NCI-H526 treated with DMSO at 0.1 percent for 48 hours (cell line): ENCODE measurements around the gene SUSD3.
"Not testable (repeated sequence)": the region's sequence is repeated elsewhere in the genome, so short reads cannot be mapped to it uniquely, and the experiment has no call there.

Experiments used
- DNase-seq: peaks from one replicate; lab custom pipeline; 2025; lab: John Stamatoyannopoulos, UW

Gene SUSD3

GRCh38 chr9:93058355-93059010 lies at the start of gene SUSD3:
TSS of gene SUSD3 (plus strand) at chr9:93058701. CDS start at chr9:93058743, 42 bp downstream.
- no peak for DNase-seq

GRCh38 chr9:93009337-93010015 lies 49.0 kb upstream of the SUSD3 start:
- no peak for DNase-seq

GRCh38 chr9:93010056-93010455 lies 48.4 kb upstream of the SUSD3 start:
- no peak for DNase-seq

- DNase-seq: no peak
Observed at GRCh38 chr9:93010704-93011103, 47.8 kb upstream of the SUSD3 start.

GRCh38 chr9:93011114-93011513 lies 47.4 kb upstream of the SUSD3 start:
- DNase-seq: no peak

GRCh38 chr9:93012963-93013855 lies 45.3 kb upstream of the SUSD3 start:
- DNase-seq: no peak

- DNase-seq: no peak
Observed at GRCh38 chr9:93013856-93014582, 44.5 kb upstream of the SUSD3 start.

DNA sequence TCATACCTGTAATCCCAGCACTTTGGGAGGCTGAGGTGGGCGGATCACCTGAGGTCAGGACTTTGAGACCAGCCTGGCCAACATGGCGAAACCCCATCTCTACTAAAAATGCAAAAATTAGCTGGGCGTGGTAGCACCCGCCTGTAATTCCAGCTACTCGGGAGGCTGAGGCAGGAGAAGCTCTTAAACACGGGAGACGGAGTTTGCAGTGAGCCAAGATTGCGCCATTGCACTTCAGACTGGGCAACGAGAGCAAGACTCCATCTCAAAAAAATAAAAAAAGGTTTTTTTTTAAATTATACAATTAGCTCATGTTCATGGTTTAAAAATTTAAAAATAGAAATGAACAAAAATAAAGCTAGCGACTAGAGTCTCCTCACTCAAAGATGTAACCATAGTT lies 43.3 kb upstream of the SUSD3 start:
- not testable (repeated sequence) for DNase-seq

- DNase-seq: no peak
Observed at GRCh38 chr9:93017621-93018020, 40.9 kb upstream of the SUSD3 start.

DNA sequence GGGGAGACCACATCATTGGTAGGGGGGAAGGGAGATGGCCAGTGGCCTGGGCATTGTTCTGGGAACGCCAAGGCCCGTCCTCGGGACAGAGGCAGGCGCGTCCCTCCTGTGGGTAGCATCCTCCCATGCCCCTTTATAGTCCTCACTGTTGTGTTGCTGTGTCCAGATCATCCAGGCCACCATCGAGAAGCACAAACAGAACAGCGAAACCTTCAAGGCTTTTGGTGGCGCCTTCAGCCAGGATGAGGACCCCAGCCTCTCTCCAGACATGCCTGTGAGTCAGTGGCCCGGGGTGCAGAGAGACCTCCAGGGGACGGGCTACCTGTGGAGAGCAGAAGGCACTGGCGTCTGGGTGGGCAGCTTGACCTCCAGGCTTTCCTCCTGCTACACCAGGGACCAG lies 38.4 kb upstream of the SUSD3 start:
- no peak for DNase-seq

DNA sequence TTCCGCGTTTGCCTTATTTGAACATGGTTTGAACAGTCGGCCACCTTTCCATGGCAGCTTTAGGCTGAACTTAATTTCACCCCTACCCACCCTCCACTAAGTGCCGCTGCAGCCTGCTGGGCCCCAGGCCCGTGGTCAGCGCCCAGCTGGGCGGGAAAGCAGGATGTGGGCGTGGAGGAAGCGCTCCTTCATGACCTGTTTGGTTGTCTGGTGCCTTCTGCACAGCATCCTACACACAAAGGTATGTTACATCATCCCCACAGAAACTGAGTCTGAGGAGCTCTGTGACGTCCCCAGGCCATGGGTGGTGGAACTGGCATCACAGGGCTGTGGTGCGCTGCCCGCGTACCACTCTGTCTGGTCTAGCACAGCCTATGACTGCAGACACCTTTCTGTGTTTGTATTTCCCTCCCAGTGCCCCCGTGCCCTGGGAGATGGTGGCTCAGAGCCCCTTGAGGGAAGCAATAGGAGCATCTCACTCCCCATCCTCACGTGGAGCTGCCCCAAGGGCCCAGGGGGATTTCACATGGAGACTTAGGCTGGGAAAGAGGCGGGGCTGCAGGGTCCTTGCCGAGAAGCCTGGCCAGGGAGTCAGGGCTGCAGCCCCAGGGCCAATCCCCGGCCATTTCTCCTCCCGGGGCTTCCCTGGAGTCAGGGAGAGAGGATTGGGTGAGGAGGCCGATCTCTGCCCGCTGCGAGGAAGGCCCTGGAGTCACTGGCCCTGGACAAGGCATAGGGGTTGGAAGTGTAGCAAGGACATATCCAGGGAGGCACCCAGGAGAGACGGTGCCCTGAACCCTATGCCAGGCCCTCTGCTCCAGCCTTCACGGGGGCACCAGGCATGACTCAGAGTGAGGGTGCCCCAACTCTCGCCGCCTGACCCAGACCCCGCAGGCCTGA lies 37.5 kb upstream of the SUSD3 start:
- DNase-seq: no peak

DNA sequence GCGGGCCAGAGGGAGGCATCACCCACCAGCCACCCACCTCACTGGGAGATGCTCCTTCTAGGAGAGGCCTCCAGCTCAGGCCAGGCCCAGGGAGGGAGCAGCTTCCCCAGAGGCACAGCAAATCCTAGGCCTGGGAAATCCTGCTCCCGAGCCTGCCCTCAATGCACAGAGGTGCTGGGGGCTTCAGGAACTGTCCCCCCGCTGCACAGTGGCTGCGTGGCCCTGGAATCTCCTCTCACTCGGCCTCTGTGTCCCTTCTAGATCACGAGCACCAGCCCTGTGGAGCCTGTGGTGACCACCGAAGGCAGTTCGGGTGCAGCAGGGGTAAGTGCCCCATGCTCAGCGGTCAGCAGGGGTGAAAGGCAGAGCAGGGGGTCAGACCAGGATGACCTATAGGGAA lies 36.4 kb upstream of the SUSD3 start:
- DNase-seq: no peak

GRCh38 chr9:93022721-93023520 lies 35.6 kb upstream of the SUSD3 start:
- DNase-seq: no peak

DNA sequence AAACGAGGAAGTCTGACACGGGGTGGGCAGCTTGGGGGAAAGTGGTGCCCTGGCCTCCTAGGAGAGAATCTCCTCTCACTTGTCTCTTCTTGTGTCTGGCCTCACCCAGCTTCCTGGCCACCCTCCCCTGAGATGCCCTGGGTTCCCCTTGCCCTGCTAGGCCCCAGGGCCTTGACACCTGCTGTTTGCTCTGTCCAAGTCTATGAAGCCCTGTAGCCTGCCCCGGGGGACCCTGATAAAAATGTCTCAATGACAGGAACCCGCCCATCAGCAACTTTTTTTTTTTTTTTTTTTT lies 35.0 kb upstream of the SUSD3 start:
- DNase-seq: no peak

DNA sequence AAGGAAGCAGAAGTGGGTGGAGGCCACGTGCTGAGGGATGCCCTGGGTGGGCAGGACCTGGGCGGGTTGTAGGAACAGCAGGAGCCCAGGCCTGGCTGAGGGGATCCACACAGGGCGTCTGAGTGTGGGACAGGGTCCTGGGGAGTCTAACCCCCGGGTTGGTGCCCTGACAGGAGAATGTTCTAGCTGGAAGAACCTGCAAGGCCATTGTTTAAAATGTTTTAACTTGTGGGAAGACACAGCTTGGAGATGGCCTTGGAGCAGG lies 33.9 kb upstream of the SUSD3 start:
- no peak for DNase-seq

GRCh38 chr9:93024986-93025630 lies 33.4 kb upstream of the SUSD3 start:
- no peak for DNase-seq

- DNase-seq: no peak
Observed at GRCh38 chr9:93025736-93026135, 32.8 kb upstream of the SUSD3 start.

- DNase-seq: no peak
Observed at GRCh38 chr9:93026640-93027039, 31.9 kb upstream of the SUSD3 start.

DNA sequence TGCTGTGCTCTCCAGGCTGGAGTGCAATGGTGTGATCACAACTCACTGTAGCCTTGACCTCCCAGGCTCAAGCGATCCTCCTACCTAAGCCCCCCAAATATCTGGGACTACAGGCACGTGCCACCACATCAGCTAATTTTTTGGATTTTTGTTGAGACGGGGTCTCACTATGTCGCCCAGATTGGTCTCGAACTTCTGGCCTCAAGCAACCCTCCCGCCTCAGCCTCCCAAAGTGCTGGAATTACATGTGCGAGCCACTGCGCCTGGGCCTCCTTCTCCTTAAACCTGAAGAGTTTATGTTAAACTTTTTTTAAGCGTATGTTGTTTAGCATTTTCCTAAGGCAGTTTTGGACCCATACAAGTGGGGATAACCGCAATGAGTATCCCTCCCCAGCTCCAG lies 30.8 kb upstream of the SUSD3 start:
- no peak for DNase-seq

GRCh38 chr9:93028448-93029006 lies 30.0 kb upstream of the SUSD3 start:
- DNase-seq: no peak
